ENCODE measurements around the gene ADCY1. TPM values are rescaled to one million over a fixed set of nuclear protein-coding genes. Genes with fewer than 3 reads are reported as not detected.

Gene ADCY1
- total RNA-seq, 1 donor from 2014 or later = 5.0 TPM

- intact Hi-C loops (cut with DNase I) = no loop called here
- DNase-seq (peak; percentile 30), ATAC-seq (ENCODE audit: poor library complexity) (no peak)
Observed at GRCh38 chr7:45657890-45658715, 83.9 kb downstream of the ADCY1 start.

DNA sequence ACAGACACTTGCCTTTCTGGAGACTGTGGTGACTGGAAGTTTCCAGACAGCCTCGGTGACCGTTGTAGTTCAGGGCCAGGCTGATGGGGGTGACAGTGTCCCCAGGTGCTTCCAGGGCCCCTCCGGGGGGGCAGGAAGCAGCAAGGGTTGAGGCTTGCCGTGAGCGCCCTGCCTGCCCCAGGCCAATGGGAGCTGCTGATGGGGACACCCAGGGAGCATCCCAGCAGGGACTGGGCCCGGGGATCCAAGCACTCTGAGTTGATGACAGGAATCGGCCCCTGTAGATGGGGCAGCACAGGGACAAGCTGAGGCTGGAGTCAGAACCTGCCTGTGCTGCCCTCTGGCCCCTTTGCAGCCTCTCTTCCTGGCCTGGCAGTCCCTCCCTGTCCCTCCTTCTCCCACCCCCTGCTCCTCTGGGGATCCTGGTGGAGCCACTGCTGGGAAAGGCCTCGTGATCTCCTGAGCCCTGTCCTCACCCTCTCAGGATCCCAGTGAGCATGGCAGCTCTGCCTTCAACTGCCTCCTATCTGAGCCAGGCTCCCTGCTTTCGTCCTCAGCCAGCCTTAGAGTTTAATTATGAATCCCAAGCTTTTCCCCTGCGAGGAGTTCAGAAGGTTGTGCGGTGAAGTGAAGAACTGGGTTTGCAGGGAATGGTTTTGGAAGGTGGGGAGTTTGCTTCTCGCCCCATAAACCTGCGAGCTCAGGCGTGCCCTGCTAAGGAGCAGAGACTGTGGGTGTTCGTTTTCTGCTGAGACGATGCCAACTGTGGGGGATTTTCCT, 84.7 kb downstream of the ADCY1 start:
- DNase-seq (no peak), ATAC-seq (ENCODE audit: poor library complexity) (no peak)
- intact Hi-C loops (cut with DNase I) = no loop called here

DNA sequence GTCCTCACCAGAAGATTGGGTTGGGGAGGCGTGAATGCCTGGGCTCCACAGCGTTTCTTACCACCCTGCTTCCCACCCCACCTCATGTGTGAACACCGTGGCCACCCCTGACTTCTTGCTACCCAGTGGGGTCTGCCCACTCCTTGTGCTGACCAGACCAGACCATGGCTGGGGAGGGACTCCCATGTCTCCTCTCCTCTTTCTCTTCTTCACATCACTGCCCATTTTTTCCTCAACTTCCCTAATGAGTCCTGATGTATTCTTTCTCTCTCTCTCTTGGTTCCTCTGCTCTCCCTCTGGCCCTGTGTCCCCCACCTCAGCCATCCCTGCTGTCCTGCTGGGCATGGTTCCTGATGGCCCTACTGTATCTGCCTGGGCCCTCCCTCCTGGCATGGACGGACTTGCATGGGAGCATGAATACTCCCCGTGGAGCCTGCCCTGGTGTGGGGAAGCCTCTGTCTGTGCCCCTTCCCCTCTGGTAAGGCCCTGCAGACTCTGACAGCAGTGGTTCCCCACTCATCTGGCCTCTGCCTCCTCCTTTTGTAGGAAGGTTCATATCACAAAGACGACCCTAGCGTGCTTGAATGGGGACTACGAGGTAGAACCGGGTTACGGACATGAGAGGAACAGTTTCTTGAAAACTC, 85.5 kb downstream of the ADCY1 start:
- no peak for ATAC-seq (ENCODE audit: poor library complexity)
- intact Hi-C loops (cut with DNase I) = no loop called here
- DNase-seq = no peak

- intact Hi-C loops (cut with DNase I) = no loop called here
- ATAC-seq (ENCODE audit: poor library complexity) (no peak), DNase-seq (no peak)
Observed at GRCh38 chr7:45660201-45660900, 86.2 kb downstream of the ADCY1 start.

DNA sequence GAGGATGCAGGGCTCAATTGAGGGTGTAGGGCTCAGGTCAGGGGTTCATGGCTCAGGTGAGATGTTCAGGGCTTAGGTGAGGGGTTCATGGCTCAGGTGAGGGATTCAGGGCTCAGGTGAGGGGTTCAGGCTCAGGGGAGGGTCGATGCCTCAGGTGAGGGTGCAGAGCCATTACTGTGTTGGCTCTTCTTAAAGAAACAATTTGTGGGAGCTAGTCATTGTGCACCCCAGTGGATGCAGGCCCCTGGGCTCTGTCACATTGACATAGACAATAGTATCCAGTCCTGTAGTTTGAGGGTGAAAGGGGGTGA, 86.7 kb downstream of the ADCY1 start:
- DNase-seq = no peak
- intact Hi-C loops (cut with DNase I) = no loop called here
- no peak for ATAC-seq (ENCODE audit: poor library complexity)

DNA sequence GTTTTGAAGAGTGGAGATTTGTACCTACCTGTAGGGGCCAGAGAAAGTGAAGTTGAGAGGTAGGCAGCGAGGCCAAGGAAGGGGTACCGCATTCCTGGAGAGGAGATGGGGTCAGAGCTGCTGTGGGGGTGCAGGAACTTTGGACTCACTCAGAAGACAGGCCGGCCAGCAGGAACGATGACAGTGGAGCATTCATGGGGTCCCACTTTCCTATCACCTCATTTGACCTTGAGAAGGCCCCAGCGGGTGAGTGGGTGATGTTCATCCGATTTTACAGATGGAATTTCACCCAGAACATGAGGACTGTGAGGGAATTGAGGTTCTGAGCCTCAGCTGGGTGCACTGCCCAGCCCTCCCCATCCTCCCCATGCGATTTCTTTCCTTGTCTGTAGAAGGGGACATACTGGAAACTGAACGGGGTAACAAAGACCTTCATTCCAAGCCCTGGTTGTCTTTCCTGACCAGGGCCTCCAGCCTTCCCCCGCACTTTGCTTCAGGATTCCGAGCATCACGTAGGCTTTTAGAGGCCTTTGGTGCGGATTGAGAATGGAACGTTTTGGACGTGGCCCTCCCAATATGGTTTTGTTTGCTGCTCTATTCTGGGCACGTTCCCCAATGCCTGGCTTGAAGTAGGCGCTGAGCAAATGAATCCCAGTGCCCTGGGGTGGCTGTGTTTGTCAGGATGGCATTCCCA, 87.3 kb downstream of the ADCY1 start:
- intact Hi-C loops (cut with DNase I) = no loop called here
- DNase-seq (no peak), ATAC-seq (ENCODE audit: poor library complexity) (no peak)

GRCh38 chr7:45662018-45662417, 87.8 kb downstream of the ADCY1 start:
- ATAC-seq (ENCODE audit: poor library complexity) = no peak
- DNase-seq = no peak
- intact Hi-C loops (cut with DNase I) = no loop called here

GRCh38 chr7:45662540-45663166, 88.5 kb downstream of the ADCY1 start:
- ATAC-seq (ENCODE audit: poor library complexity) (no peak), DNase-seq (peak; percentile 31)
- intact Hi-C loops (cut with DNase I) = no loop called here

GRCh38 chr7:45663167-45663921, 89.2 kb downstream of the ADCY1 start:
- ATAC-seq (ENCODE audit: poor library complexity) = peak; percentile 68
- intact Hi-C loops (cut with DNase I) = no loop called here
- DNase-seq = peak; percentile 49

GRCh38 chr7:45663965-45664633, 89.9 kb downstream of the ADCY1 start:
- DNase-seq = no peak
- intact Hi-C loops (cut with DNase I) = no loop called here
- ATAC-seq (ENCODE audit: poor library complexity) = no peak

GRCh38 chr7:45665172-45665571, 91.0 kb downstream of the ADCY1 start:
- DNase-seq = no peak
- ATAC-seq (ENCODE audit: poor library complexity) = no peak
- intact Hi-C loops (cut with DNase I) = no loop called here

- no peak for ATAC-seq (ENCODE audit: poor library complexity)
- intact Hi-C loops (cut with DNase I) = no loop called here
- DNase-seq = no peak
Observed at GRCh38 chr7:45670227-45670626, 96.1 kb downstream of the ADCY1 start.

DNA sequence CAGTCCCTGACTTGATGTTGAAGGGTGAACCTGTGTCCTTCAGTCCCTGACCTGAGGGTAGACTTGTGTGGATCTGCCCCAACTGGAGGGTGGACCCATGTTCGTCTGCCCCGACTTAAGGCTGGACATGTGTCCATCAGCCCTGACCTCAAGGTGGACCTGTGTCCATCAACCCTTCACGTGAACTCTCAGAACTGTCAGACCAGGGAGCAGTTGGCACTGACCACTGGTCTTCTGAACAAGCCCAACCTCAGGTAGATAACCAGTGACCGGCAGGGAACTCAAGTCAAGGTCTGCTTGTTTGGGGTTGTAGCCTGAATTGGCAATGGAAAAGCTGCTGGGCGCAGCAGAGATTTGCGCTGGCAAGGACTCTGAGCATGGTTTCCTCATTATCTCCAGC, 96.5 kb downstream of the ADCY1 start:
- intact Hi-C loops (cut with DNase I) = no loop called here
- ATAC-seq (ENCODE audit: poor library complexity) = no peak
- no peak for DNase-seq

GRCh38 chr7:45677311-45677900, 103.2 kb downstream of the ADCY1 start:
- ATAC-seq (ENCODE audit: poor library complexity) (no peak), DNase-seq (no peak)
- intact Hi-C loops (cut with DNase I) = no loop called here

- ATAC-seq (ENCODE audit: poor library complexity) (no peak), DNase-seq (no peak)
- intact Hi-C loops (cut with DNase I) = no loop called here
Observed at GRCh38 chr7:45679516-45679915, 105.3 kb downstream of the ADCY1 start.

- intact Hi-C loops (cut with DNase I) = no loop called here
- ATAC-seq (ENCODE audit: poor library complexity) = no peak
- DNase-seq = no peak
Observed at GRCh38 chr7:45680776-45681175, 106.6 kb downstream of the ADCY1 start.

All from Right ventricle myocardium superior (tissue), 1 donor.